Keratinocyte (primary cell): ENCODE data around the gene R3HDM4.

ENCODE experiments used
- CTCF ChIP-seq, 3 experiments: IDR thresholded peaks in 1 of 3; conservative IDR thresholded peaks in 1 of 3; optimal IDR thresholded peaks in 1 of 3; 2 replicates in 2 of 3; 3 replicates in 1 of 3; pipeline versions ENCODE3 to v1.5.1; 2011; ENCODE audit warnings: low read length in 3 of 3, mild to moderate bottlenecking in 3 of 3, moderate library complexity in 2 of 3, control low read depth in 1 of 3, inconsistent platforms in 1 of 3; ENCODE audit not compliant: insufficient read depth in 2 of 3; ENCODE audit errors: extremely low read depth in 1 of 3
- EZH2 ChIP-seq: IDR thresholded peaks from one replicate; pipeline ENCODE4 v1.6.1; 2012; ENCODE audit warnings: inconsistent platforms, mild to moderate bottlenecking, low read length, moderate library complexity

GRCh38 chr19:942133-942645 is 29.2 kb upstream of the R3HDM4 start:
- no peak for TF ChIP-seq CTCF (optimal IDR thresholded peaks at IDR 0.05 in 1 of 3, IDR thresholded peaks at IDR 0.05 in 1 of 3, conservative IDR thresholded peaks at IDR 0.05 in 1 of 3; ENCODE audit: extremely low read depth in 1 of 3, insufficient read depth in 2 of 3, low read length in 3 of 3)
- no peak for TF ChIP-seq EZH2
